ENCODE measurements around the gene NOP9.

GRCh38 chr14:24308342-24309124 lies 8.9 kb downstream of the NOP9 start:
- TF ChIP-seq CTCF (IDR thresholded peaks at IDR 0.05) (no peak), POLR2AphosphoS5 (IDR thresholded peaks at IDR 0.05) (no peak), POLR2A (IDR thresholded peaks at IDR 0.05) (no peak)
